ENCODE data around the gene NEAT1.

DNA sequence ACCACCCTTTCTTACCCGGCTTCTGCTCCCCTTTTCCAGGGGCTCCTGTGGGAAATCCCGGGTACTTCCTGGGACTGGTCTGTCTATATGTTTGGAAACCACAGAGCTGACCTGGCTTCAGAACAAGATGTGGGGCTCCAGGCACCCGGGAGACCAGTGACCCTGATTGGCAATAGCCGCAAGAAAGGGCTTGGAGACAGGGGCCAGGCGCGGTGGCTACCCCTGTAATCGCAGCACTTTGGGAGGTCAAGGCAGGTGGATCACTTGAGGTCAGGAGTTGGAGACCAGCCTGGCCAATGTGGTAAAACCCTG is 3.2 kb upstream of the NEAT1 start:
- TF ChIP-seq CTCF (IDR thresholded peaks at IDR 0.05) (no peak), POLR2A (IDR thresholded peaks at IDR 0.05) (no peak)
